HCT116 (cell line): ENCODE results near the gene FCN3. TPM values are rescaled to one million over a fixed set of nuclear protein-coding genes. Genes with fewer than 3 reads are reported as not detected.
A peak's percentile ranks its signal among the peaks of the same experiment; 100 is the strongest.

Experiments
- ATAC-seq: fragments of 200-7000 bp; cut with Tn5 transposase; 2 replicates; pipeline ENCODE4 v1.9.1; 2020; ENCODE audit warnings: mild to moderate bottlenecking, moderate library complexity
- BruUV-seq: library from RNA; stranded (reverse); fragments of 400-500 nt; replicated peaks from 2 replicates; lab custom pipeline; 2021; lab: Mats Ljungman, UMichigan
- CTCF ChIA-PET: fragments of 300-600 bp; sonication (Branson Sonifier 250); formaldehyde crosslinking; loops from one replicate; lab custom pipeline; 2021; ENCODE audit warnings: antibody characterized with exemption; lab: Charles Lee
- POLR2A ChIA-PET: fragments of 300-600, 350-600 bp; sonication (Branson Sonifier 250); formaldehyde crosslinking; loops from one replicate; lab custom pipeline; 2021; ENCODE audit warnings: antibody characterized with exemption; lab: Charles Lee
- RAD21 ChIA-PET, 2 experiments: fragments of 300-600 bp; sonication (Branson Sonifier 250); formaldehyde crosslinking; loops; one replicate each; lab custom pipeline; 2023; ENCODE audit warnings: low total read pairs in 2 of 2; ENCODE audit not compliant: uncharacterized antibody in 2 of 2, unreplicated experiment in 2 of 2, low non-redundant PET in 1 of 2; lab: Charles Lee
- DNase-seq: peaks from one replicate; pipeline ENCODE4 v3.0.0-alpha.2; 2010; ENCODE audit warnings: low read depth, low spot score
- H2AFZ ChIP-seq: fragments of 200-600 bp; shearing (Covaris generic), sonication (generic); 2 replicates; pipeline ENCODE4 v1.6.1; 2017; ENCODE audit warnings: low read depth, mixed run types, mixed read lengths, antibody characterized with exemption, low read length; ENCODE audit not compliant: poor library complexity, severe bottlenecking
- H3K27ac ChIP-seq: 2 replicates; pipeline ENCODE4 v1.5.1; 2012; ENCODE audit warnings: low read depth, low read length
- H3K27me3 ChIP-seq: fragments of 200-600 bp; sonication (generic); 2 replicates; pipeline ENCODE4 v1.6.1; 2016; ENCODE audit warnings: mixed run types, low read length, mixed read lengths; ENCODE audit not compliant: insufficient read depth
- H3K36me3 ChIP-seq, 2 experiments: fragments of 200-500 bp in 1 of 2; fragments of 200-600 bp in 1 of 2; sonication (Bioruptor generic) in 1 of 2; sonication (generic) in 1 of 2; 2 replicates each; pipeline versions ENCODE4 v1.5.1 to v1.6.1; 2014 to 2016; ENCODE audit warnings: low read length in 2 of 2, inconsistent platforms in 1 of 2, mixed read lengths in 1 of 2, mixed run types in 1 of 2; ENCODE audit not compliant: insufficient read depth in 2 of 2, control insufficient read depth in 1 of 2
- H3K4me1 ChIP-seq, 2 experiments: fragments of 200-600 bp in 1 of 2; sonication (generic) in 1 of 2; 2 replicates each; pipeline versions ENCODE4 v1.5.1 to v1.6.1; 2012 to 2017; ENCODE audit warnings: low read length in 2 of 2, inconsistent platforms in 1 of 2, mild to moderate bottlenecking in 1 of 2, mixed read lengths in 1 of 2, mixed run types in 1 of 2, moderate library complexity in 1 of 2; ENCODE audit not compliant: insufficient read depth in 2 of 2, control insufficient read depth in 1 of 2
- H3K4me2 ChIP-seq: fragments of 200-600 bp; sonication (generic); 2 replicates; pipeline ENCODE4 v1.6.1; 2017; ENCODE audit warnings: mixed run types, low read length, mixed read lengths
- H3K4me3 ChIP-seq, 2 experiments: fragments of 200-600 bp in 1 of 2; sonication (generic) in 1 of 2; replicated peaks in 1 of 2; 2 replicates each; pipeline ENCODE4 v1.5.1; 2011 to 2016; ENCODE audit warnings: low read length in 2 of 2, control low read depth in 1 of 2, low read depth in 1 of 2, mild to moderate bottlenecking in 1 of 2, mixed read lengths in 1 of 2, mixed run types in 1 of 2
- H3K79me2 ChIP-seq: fragments of 200-600 bp; sonication (generic); 2 replicates; pipeline ENCODE4 v1.6.1; 2017; ENCODE audit warnings: mild to moderate bottlenecking, mixed run types, low read length, moderate library complexity, mixed read lengths; ENCODE audit not compliant: insufficient read depth
- H3K9ac ChIP-seq: fragments of 200-600 bp; sonication (generic); 2 replicates; pipeline ENCODE4 v1.6.1; 2016; ENCODE audit warnings: low read length, mixed read lengths
- H3K9me2 ChIP-seq: fragments of 200-600 bp; sonication (generic), shearing (Covaris generic); 2 replicates; pipeline ENCODE4 v1.6.1; 2017; ENCODE audit warnings: mixed run types, mild to moderate bottlenecking, moderate library complexity; ENCODE audit not compliant: insufficient read depth
- H3K9me3 ChIP-seq, 2 experiments: fragments of 200-500 bp in 1 of 2; fragments of 200-600 bp in 1 of 2; sonication (Bioruptor generic) in 1 of 2; sonication (generic) in 1 of 2; 2 replicates each; pipeline ENCODE4 v1.6.1; 2014 to 2017; ENCODE audit warnings: low read length in 2 of 2, mixed read lengths in 2 of 2, inconsistent platforms in 1 of 2, low read depth in 1 of 2, mild to moderate bottlenecking in 1 of 2, mixed run types in 1 of 2, moderate library complexity in 1 of 2; ENCODE audit not compliant: control insufficient read depth in 1 of 2, insufficient read depth in 1 of 2
- H4K20me1 ChIP-seq: fragments of 200-600 bp; sonication (generic), shearing (Covaris generic); 2 replicates; pipeline ENCODE4 v1.6.1; 2017; ENCODE audit warnings: mixed run types, mild to moderate bottlenecking, moderate library complexity; ENCODE audit not compliant: insufficient read depth
- CBX3 ChIP-seq: IDR thresholded peaks from 2 replicates; pipeline ENCODE4 v1.6.1; 2012; ENCODE audit warnings: low read depth
- EGR1 ChIP-seq: IDR thresholded peaks from 2 replicates; pipeline ENCODE4 v1.6.1; 2012; ENCODE audit warnings: low read depth
- ELF1 ChIP-seq: IDR thresholded peaks from 2 replicates; pipeline ENCODE4 v1.6.1; 2012; ENCODE audit warnings: low read depth, borderline replicate concordance
- EZH2 ChIP-seq: fragments of 200-600 bp; sonication (generic); IDR thresholded peaks from 2 replicates; pipeline ENCODE4 v1.6.1; 2017; ENCODE audit warnings: antibody characterized with exemption, mixed run types
- EZH2phosphoT487 ChIP-seq: fragments of 200-600 bp; IDR thresholded peaks from 2 replicates; pipeline ENCODE4 v1.6.1; 2018; ENCODE audit warnings: antibody characterized with exemption, borderline replicate concordance
- FOSL1 ChIP-seq: IDR thresholded peaks from 2 replicates; pipeline ENCODE4 v1.6.1; 2012; ENCODE audit warnings: low read depth
- JUND ChIP-seq: IDR thresholded peaks from 2 replicates; pipeline ENCODE4 v1.6.1; 2012
- POLR2A ChIP-seq: IDR thresholded peaks from 2 replicates; pipeline ENCODE4 v1.7.0; 2011; ENCODE audit warnings: borderline replicate concordance; ENCODE audit not compliant: insufficient read depth, insufficient read length; ENCODE audit errors: extremely low read depth
- POLR2AphosphoS5 ChIP-seq: IDR thresholded peaks from 2 replicates; pipeline ENCODE4 v1.6.1; 2011; ENCODE audit warnings: mild to moderate bottlenecking, low read depth, low read length, moderate library complexity
- RAD21 ChIP-seq: IDR thresholded peaks from 2 replicates; pipeline ENCODE4 v1.6.1; 2012; ENCODE audit warnings: low read depth, mild to moderate bottlenecking
- SIN3A ChIP-seq: IDR thresholded peaks from 2 replicates; pipeline ENCODE4 v1.6.1; 2012; ENCODE audit warnings: low read depth
- SP1 ChIP-seq: IDR thresholded peaks from 2 replicates; pipeline ENCODE4 v1.6.1; 2012; ENCODE audit warnings: low read depth
- YY1 ChIP-seq: IDR thresholded peaks from 2 replicates; pipeline ENCODE4 v1.6.1; 2011; ENCODE audit warnings: low read length, low read depth, moderate library complexity, mild to moderate bottlenecking; ENCODE audit not compliant: insufficient replicate concordance; ENCODE audit errors: extremely low read depth
- ZNF274 ChIP-seq: fragments of 200-500 bp; sonication (Bioruptor generic); IDR thresholded peaks from 2 replicates; pipeline ENCODE4 v1.6.1; 2014; ENCODE audit warnings: mild to moderate bottlenecking, low read depth, low read length, inconsistent platforms
- intact Hi-C: fragments of 100-400 bp; cut with micrococcal nuclease; formaldehyde crosslinking; loops from 2 replicates; pipeline ENCODE4 v1.10.0; 2022
- total RNA-seq: library from RNA; stranded (reverse); gene quantifications from one replicate; pipeline ENCODE4 v1.2.1, GENCODE V29; 2021; ENCODE audit not compliant: unreplicated experiment
- TF ChIP-seq, protein P1 (sequence below), 3 experiments: fragments of 200-600 bp in 1 of 3; sonication (generic) in 1 of 3; IDR thresholded peaks in 2 of 3; conservative IDR thresholded peaks in 1 of 3; 2 replicates each; pipeline ENCODE4 v1.5.1; 2012 to 2017; ENCODE audit warnings: low read depth in 2 of 3, low read length in 2 of 3, antibody characterized with exemption in 1 of 3, borderline replicate concordance in 1 of 3, control low read depth in 1 of 3, mild to moderate bottlenecking in 1 of 3, mixed read lengths in 1 of 3, mixed run types in 1 of 3, moderate library complexity in 1 of 3; ENCODE audit not compliant: insufficient read depth in 1 of 3
- TF ChIP-seq, protein P2 (sequence below): IDR thresholded peaks from 2 replicates; pipeline ENCODE4 v1.6.1; 2012

The FCN3 gene
- total RNA-seq, 1 experiment from 2014 or later, result 1.2 TPM

DNA sequence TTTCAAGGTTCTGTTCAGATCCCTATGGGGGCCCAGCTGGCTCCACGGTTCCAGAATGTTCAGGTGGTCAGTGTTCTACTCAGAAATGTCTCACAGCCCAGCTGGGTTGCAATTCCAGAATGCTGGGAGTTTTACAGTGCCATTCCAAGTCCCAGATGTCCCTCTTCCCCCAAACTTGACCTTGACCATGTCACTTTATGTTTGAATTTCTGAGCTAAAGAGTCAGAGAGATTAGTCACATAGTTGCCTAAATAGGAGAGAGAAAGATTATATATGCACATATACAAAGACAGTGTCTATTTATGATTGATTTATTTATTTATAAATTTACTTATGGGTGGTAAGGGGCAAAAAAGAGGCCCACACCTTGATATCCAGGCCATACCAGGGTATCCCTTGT, 20.3 kb upstream of the FCN3 start:
- ATAC-seq, result no peak
- Histone ChIP-seq H3K4me1 (peaks cover 17 to 40% of the 10 kb centered on the region in 2 experiments), H4K20me1 (no peaks in the 10 kb centered on the region)
- TF ChIP-seq YY1, result no peak
- no peak for TF ChIP-seq RAD21
- no peak for TF ChIP-seq POLR2A
- TF ChIP-seq, protein P1, sequence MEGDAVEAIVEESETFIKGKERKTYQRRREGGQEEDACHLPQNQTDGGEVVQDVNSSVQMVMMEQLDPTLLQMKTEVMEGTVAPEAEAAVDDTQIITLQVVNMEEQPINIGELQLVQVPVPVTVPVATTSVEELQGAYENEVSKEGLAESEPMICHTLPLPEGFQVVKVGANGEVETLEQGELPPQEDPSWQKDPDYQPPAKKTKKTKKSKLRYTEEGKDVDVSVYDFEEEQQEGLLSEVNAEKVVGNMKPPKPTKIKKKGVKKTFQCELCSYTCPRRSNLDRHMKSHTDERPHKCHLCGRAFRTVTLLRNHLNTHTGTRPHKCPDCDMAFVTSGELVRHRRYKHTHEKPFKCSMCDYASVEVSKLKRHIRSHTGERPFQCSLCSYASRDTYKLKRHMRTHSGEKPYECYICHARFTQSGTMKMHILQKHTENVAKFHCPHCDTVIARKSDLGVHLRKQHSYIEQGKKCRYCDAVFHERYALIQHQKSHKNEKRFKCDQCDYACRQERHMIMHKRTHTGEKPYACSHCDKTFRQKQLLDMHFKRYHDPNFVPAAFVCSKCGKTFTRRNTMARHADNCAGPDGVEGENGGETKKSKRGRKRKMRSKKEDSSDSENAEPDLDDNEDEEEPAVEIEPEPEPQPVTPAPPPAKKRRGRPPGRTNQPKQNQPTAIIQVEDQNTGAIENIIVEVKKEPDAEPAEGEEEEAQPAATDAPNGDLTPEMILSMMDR (IDR thresholded peaks at IDR 0.05 in 2 of 3, conservative IDR thresholded peaks at IDR 0.05 in 1 of 3; ENCODE audit: borderline replicate concordance in 1 of 3, insufficient read depth in 1 of 3, low read depth in 2 of 3, low read length in 2 of 3), result no peak
- TF ChIP-seq FOSL1, result no peak
- no peak for TF ChIP-seq EGR1
- TF ChIP-seq, protein P2, sequence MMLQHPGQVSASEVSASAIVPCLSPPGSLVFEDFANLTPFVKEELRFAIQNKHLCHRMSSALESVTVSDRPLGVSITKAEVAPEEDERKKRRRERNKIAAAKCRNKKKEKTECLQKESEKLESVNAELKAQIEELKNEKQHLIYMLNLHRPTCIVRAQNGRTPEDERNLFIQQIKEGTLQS, result no peak
- no peak for TF ChIP-seq JUND
- no peak for TF ChIP-seq SIN3A
- no peak for TF ChIP-seq CBX3
- no peak for TF ChIP-seq SP1
- no peak for TF ChIP-seq ELF1
- TF ChIP-seq EZH2, result no peak
- no peak for TF ChIP-seq POLR2AphosphoS5
- TF ChIP-seq ZNF274, result no peak
- TF ChIP-seq EZH2phosphoT487, result no peak
- TF ChIP-seq, all 23 proteins: peak for 0
- RAD21 ChIA-PET, result interaction anchor here (0.7 to 1.8 kb wide), 9 partner anchors 21 to 100 kb away, joined by 3 to 6 read pairs (median 3); no protein-coding TSS in a partner anchor
- H2AFZ ChIP-seq, result no peak overlapping the region
- peaks cover 25% of the 10 kb centered on the region for H3K79me2 ChIP-seq
- POLR2A ChIA-PET, result no interaction called here
- peak overlapping the region; percentile 20; the same call in 1 of the 2 replicates for H3K9ac ChIP-seq
- no TSS peak for BruUV-seq
- intact Hi-C loops, result loop anchor here (2.0 to 5.0 kb wide), 2 partner anchors 212 to 267 kb away; no protein-coding TSS in a partner anchor
- no peak for DNase-seq
- CTCF ChIA-PET, result interaction anchor here (0.6 to 4.2 kb wide), 15 partner anchors 12 to 351 kb away, joined by 3 to 65 read pairs (median 6); partner anchors contain the start of genes CD164L2 and WASF2
- H3K27me3 ChIP-seq, result no peaks in the 10 kb centered on the region
- no peak overlapping the region for H3K4me3 ChIP-seq
- H3K9me2 ChIP-seq, result no peaks in the 10 kb centered on the region
- H3K36me3 ChIP-seq, result peaks cover 0 to 12% of the 10 kb centered on the region in 2 experiments; a peak in 1 of 4 replicates
- H3K27ac ChIP-seq, result peak overlapping the region; percentile 43
- H3K4me2 ChIP-seq, result peak overlapping the region; percentile 6; the same call in 1 of the 2 replicates
- no peaks in the 10 kb centered on the region for H3K9me3 ChIP-seq
